GM12878 (cell line): ENCODE results near the gene RNASE2. TPM values are rescaled to one million over a fixed set of nuclear protein-coding genes. Genes with fewer than 3 reads are reported as not detected.

Experiments
- ATAC-seq: fragments of 200-7000 bp; cut with Tn5 transposase; 3 replicates; pipeline ENCODE4 v1.9.1; 2020; ENCODE audit warnings: mild to moderate bottlenecking, moderate library complexity
- BruUV-seq: library from RNA; stranded (reverse); fragments of 400-500 nt; replicated peaks from 2 replicates; lab custom pipeline; 2021; lab: Mats Ljungman, UMichigan
- CTCF ChIA-PET: fragments of 300-600 bp; sonication (Branson Sonifier 250); formaldehyde crosslinking; extraction: SDS; loops from one replicate; lab custom pipeline; 2021; ENCODE audit warnings: inconsistent platforms; lab: Yijun Ruan, JAX
- POLR2A ChIA-PET: fragments of 350-600 bp; formaldehyde crosslinking; extraction: SDS; loops from one replicate; lab custom pipeline; 2021; ENCODE audit warnings: inconsistent platforms; lab: Charles Lee
- RAD21 ChIA-PET: fragments of 300-600 bp; sonication (Branson Sonifier 250); formaldehyde crosslinking; loops from one replicate; lab custom pipeline; 2023; ENCODE audit warnings: antibody characterized with exemption; ENCODE audit not compliant: unreplicated experiment; lab: Charles Lee
- SMC1A ChIA-PET: fragments of 300-600 bp; sonication (Branson Sonifier 250); formaldehyde crosslinking; loops from one replicate; lab custom pipeline; 2023; ENCODE audit not compliant: unreplicated experiment, uncharacterized antibody; lab: Charles Lee
- DNase-seq: peaks from one replicate; pipeline ENCODE4 v3.0.0-alpha.2; 2011; ENCODE audit warnings: low read depth, low spot score
- FAIRE-seq: peaks from 3 replicates; lab custom pipeline; 2011; peaks lifted over from hg19 to GRCh38; lab: Jason Lieb, UNC
- H2AFZ ChIP-seq: 2 replicates; pipeline ENCODE4 v1.6.0; 2011; ENCODE audit warnings: low read depth, low read length, control low read depth; ENCODE audit not compliant: control insufficient read depth
- H3K27ac ChIP-seq: 2 replicates; pipeline ENCODE4 v1.5.1; 2011; ENCODE audit warnings: control low read depth; ENCODE audit not compliant: control insufficient read depth, insufficient read depth
- H3K27me3 ChIP-seq, 2 experiments: replicated peaks in 1 of 2; 2 replicates each; pipeline versions ENCODE4 v1.6.0 to v1.6.1; 2011; ENCODE audit warnings: low read length in 1 of 2; ENCODE audit not compliant: control insufficient read depth in 2 of 2, insufficient read depth in 2 of 2
- H3K36me3 ChIP-seq, 2 experiments: 2 replicates each; pipeline ENCODE4 v1.5.1; 2011; ENCODE audit warnings: low read length in 1 of 2; ENCODE audit not compliant: control insufficient read depth in 2 of 2, insufficient read depth in 2 of 2
- H3K4me1 ChIP-seq: 2 replicates; pipeline ENCODE4 v1.6.1; 2011; ENCODE audit warnings: mild to moderate bottlenecking, low read length, moderate library complexity, mixed read lengths; ENCODE audit not compliant: control insufficient read depth, insufficient read depth
- H3K4me2 ChIP-seq: 2 replicates; pipeline ENCODE4 v1.6.0; 2011; ENCODE audit warnings: control low read depth; ENCODE audit not compliant: control insufficient read depth, insufficient read depth
- H3K4me3 ChIP-seq: fragments of 200-600 bp; sonication (generic); 2 replicates; pipeline ENCODE4 v1.5.1; 2016
- H3K79me2 ChIP-seq: 2 replicates; pipeline ENCODE4 v1.6.0; 2011; ENCODE audit warnings: low read length; ENCODE audit not compliant: control insufficient read depth, insufficient read depth
- H3K9ac ChIP-seq: 2 replicates; pipeline ENCODE4 v1.8.0; 2011; ENCODE audit warnings: low read length, control low read depth, mixed read lengths; ENCODE audit not compliant: control insufficient read depth, insufficient read depth
- H3K9me3 ChIP-seq: replicated peaks from 3 replicates; pipeline ENCODE4 v1.5.1; 2011; ENCODE audit warnings: mild to moderate bottlenecking, low read length; ENCODE audit not compliant: control insufficient read depth, insufficient read depth
- H4K20me1 ChIP-seq: 2 replicates; pipeline ENCODE4 v1.6.0; 2011; ENCODE audit not compliant: control insufficient read depth, insufficient read depth
- CREB1 ChIP-seq: IDR thresholded peaks from 2 replicates; pipeline ENCODE4 v1.6.1; 2012; ENCODE audit warnings: low read depth, mild to moderate bottlenecking, inconsistent platforms
- MTA2 ChIP-seq: fragments of 450-650 bp; IDR thresholded peaks from 2 replicates; pipeline ENCODE4 v1.6.1; 2016; ENCODE audit warnings: low read depth, mild to moderate bottlenecking, moderate library complexity
- SREBF2 ChIP-seq: IDR thresholded peaks from 2 replicates; pipeline ENCODE4 v1.6.1; 2012; ENCODE audit warnings: mild to moderate bottlenecking, low read length
- WGBS: methylation state at CpG from one replicate; pipeline ENCODE4 v1.1.6; 2016; ENCODE audit warnings: low lambda C conversion rate; ENCODE audit not compliant: insufficient replicate concordance, insufficient coverage; ENCODE audit errors: missing lambda C conversion rate; 5-methylcytosine and 5-hydroxymethylcytosine counted together
- in situ Hi-C: fragments of 300-500 bp; cut with MboI; formaldehyde crosslinking; loops from 9 replicates; pipeline ENCODE4 v1.14.3; 2018; ENCODE audit warnings: mixed read lengths
- intact Hi-C: fragments of 100-400 bp; cut with micrococcal nuclease; formaldehyde crosslinking; loops from one replicate; pipeline ENCODE4 v1.14.2; 2022; ENCODE audit not compliant: unreplicated experiment
- polyA plus RNA-seq, 11 experiments: library from polyadenylated mRNA; depleted of rRNA in 4 of 11; unstranded in 6 of 11; stranded (reverse) in 5 of 11; fragments of >200 nt; fragmentation: Nextera tagmentation in 4 of 11; fragmentation: Illumina TruSeq in 1 of 11; extraction: Ambion mirVana in 4 of 11; extraction: Trizol in 1 of 11; gene quantifications; 1 replicate in 1 of 11; 2 replicates in 10 of 11; pipeline versions ENCODE4 v1.2.1 to v1.2.3, GENCODE V29; 2011 to 2016; ENCODE audit warnings: inconsistent platforms in 2 of 11, missing spikeins in 2 of 11, low read depth in 1 of 11
- total RNA-seq, 4 experiments: library from RNA; depleted of rRNA in 3 of 4; stranded (reverse); fragments of >200 nt in 3 of 4; fragmentation: Illumina TruSeq in 1 of 4; extraction: Trizol in 1 of 4; gene quantifications; 2 replicates each; pipeline versions ENCODE4 v1.2.1 to v1.2.3, GENCODE V29; 2013 to 2021
- TF ChIP-seq, protein P1 (sequence below): fragments of 450-650 bp; IDR thresholded peaks from 2 replicates; pipeline ENCODE4 v1.6.1; 2016; ENCODE audit warnings: mild to moderate bottlenecking, moderate library complexity, borderline replicate concordance
- TF ChIP-seq, protein P2 (sequence below): fragments of 450-650 bp; formaldehyde crosslinking; IDR thresholded peaks from 2 replicates; pipeline ENCODE4 v1.4.0; 2022; ENCODE audit warnings: mild to moderate bottlenecking, moderate library complexity
- TF ChIP-seq, protein P3 (sequence below): fragments of 450-650 bp; IDR thresholded peaks from 2 replicates; pipeline ENCODE4 v1.6.1; 2017; ENCODE audit warnings: antibody characterized with exemption, mild to moderate bottlenecking, moderate library complexity
- TF ChIP-seq, protein P4 (sequence below): IDR thresholded peaks from 2 replicates; pipeline ENCODE4 v1.6.1; 2011; ENCODE audit warnings: borderline replicate concordance, low read depth, mild to moderate bottlenecking, moderate library complexity, mixed read lengths, low read length; ENCODE audit not compliant: insufficient read depth; ENCODE audit errors: extremely low read length

RNASE2 gene
- total and polyA plus RNA-seq, 10 of the 15 experiments (the other 5 are each of a cell fraction or from before 2014, with no cell fraction given), result not detected

DNA sequence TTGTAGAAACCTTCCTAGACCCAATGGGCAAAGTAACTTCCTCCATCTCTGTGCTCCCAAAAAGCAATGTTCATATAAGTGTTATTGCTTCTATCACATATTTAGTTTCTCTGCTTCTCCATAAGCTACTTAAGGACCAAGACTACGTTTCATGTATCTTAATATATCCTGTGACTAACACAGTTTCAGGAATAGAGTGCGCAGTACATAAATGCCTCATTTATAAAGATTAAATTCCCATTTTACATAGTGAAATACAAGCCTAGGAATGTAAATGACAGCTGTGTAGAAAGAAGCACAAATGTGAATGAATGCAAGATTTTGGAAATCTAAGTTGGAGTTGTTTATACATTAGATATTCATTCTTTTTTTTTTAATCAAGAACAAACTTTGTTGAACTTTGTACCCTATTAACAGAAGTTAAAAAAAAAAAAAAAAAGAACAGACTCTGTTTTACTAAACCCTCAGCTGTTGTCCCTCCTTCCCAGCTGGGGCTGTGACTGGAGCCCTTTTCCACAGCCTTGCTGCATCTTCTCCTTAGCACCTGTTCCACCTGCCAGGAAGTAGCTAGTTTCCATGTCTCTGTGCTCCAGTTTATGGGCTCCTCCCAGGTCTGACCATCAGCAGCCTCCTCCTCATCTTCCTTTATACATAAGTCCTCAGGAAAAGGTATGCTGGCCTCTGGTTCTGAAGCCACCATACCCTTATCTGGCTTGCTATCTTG is 27.5 kb downstream of the RNASE2 start:
- BruUV-seq, result no TSS peak

More for the DNA sequence above, 27.5 kb downstream of the RNASE2 start:
- no peaks in the 10 kb centered on the region for H3K9me3 ChIP-seq
- SMC1A ChIA-PET, result no interaction called here
- no peak overlapping the region for H2AFZ ChIP-seq
- CTCF ChIA-PET, result interaction anchor here (0.7 to 1.8 kb wide), 3 partner anchors 12 to 133 kb away, joined by 3 to 13 read pairs (median 3); no protein-coding TSS in a partner anchor
- H3K79me2 ChIP-seq, result no peaks in the 10 kb centered on the region
- FAIRE-seq (no peak), ATAC-seq (no peak), DNase-seq (no peak)
- RAD21 ChIA-PET, result interaction anchor here (1.3 kb wide), 1 partner anchor 23 kb away, joined by 3 read pairs; no protein-coding TSS in a partner anchor
- H3K36me3 ChIP-seq, result no peaks in the 10 kb centered on the region
- WGBS, result 50% methylated on average over 2 of the region's 2 CpGs
- H3K9ac ChIP-seq, result no peak overlapping the region
- no peaks in the 10 kb centered on the region for H3K27me3 ChIP-seq
- in situ Hi-C loops, result no loop called here
- intact Hi-C loops, result no loop called here
- H4K20me1 ChIP-seq, result no peaks in the 10 kb centered on the region
- no peaks in the 10 kb centered on the region for H3K4me1 ChIP-seq
- H3K4me2 ChIP-seq, result no peak overlapping the region
- no peak overlapping the region for H3K27ac ChIP-seq
- H3K4me3 ChIP-seq, result no peak overlapping the region
- POLR2A ChIA-PET, result no interaction called here
- TF ChIP-seq, protein P1, sequence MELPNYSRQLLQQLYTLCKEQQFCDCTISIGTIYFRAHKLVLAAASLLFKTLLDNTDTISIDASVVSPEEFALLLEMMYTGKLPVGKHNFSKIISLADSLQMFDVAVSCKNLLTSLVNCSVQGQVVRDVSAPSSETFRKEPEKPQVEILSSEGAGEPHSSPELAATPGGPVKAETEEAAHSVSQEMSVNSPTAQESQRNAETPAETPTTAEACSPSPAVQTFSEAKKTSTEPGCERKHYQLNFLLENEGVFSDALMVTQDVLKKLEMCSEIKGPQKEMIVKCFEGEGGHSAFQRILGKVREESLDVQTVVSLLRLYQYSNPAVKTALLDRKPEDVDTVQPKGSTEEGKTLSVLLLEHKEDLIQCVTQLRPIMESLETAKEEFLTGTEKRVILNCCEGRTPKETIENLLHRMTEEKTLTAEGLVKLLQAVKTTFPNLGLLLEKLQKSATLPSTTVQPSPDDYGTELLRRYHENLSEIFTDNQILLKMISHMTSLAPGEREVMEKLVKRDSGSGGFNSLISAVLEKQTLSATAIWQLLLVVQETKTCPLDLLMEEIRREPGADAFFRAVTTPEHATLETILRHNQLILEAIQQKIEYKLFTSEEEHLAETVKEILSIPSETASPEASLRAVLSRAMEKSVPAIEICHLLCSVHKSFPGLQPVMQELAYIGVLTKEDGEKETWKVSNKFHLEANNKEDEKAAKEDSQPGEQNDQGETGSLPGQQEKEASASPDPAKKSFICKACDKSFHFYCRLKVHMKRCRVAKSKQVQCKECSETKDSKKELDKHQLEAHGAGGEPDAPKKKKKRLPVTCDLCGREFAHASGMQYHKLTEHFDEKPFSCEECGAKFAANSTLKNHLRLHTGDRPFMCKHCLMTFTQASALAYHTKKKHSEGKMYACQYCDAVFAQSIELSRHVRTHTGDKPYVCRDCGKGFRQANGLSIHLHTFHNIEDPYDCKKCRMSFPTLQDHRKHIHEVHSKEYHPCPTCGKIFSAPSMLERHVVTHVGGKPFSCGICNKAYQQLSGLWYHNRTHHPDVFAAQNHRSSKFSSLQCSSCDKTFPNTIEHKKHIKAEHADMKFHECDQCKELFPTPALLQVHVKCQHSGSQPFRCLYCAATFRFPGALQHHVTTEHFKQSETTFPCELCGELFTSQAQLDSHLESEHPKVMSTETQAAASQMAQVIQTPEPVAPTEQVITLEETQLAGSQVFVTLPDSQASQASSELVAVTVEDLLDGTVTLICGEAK, result no peak
- TF ChIP-seq SREBF2 (no peak), CREB1 (no peak), MTA2 (no peak)
- TF ChIP-seq, protein P2, sequence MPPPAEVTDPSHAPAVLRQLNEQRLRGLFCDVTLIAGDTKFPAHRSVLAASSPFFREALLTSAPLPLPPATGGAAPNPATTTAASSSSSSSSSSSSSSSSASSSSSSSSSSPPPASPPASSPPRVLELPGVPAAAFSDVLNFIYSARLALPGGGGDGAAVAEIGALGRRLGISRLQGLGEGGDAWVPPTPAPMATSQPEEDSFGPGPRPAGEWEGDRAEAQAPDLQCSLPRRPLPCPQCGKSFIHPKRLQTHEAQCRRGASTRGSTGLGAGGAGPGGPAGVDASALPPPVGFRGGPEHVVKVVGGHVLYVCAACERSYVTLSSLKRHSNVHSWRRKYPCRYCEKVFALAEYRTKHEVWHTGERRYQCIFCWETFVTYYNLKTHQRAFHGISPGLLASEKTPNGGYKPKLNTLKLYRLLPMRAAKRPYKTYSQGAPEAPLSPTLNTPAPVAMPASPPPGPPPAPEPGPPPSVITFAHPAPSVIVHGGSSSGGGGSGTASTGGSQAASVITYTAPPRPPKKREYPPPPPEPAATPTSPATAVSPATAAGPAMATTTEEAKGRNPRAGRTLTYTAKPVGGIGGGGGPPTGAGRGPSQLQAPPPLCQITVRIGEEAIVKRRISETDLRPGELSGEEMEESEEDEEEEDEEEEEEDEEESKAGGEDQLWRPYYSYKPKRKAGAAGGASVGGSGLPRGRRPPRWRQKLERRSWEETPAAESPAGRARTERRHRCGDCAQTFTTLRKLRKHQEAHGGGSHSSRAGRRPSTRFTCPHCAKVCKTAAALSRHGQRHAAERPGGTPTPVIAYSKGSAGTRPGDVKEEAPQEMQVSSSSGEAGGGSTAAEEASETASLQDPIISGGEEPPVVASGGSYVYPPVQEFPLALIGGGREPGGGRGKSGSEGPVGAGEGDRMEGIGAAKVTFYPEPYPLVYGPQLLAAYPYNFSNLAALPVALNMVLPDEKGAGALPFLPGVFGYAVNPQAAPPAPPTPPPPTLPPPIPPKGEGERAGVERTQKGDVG, result no peak
- TF ChIP-seq, protein P3, sequence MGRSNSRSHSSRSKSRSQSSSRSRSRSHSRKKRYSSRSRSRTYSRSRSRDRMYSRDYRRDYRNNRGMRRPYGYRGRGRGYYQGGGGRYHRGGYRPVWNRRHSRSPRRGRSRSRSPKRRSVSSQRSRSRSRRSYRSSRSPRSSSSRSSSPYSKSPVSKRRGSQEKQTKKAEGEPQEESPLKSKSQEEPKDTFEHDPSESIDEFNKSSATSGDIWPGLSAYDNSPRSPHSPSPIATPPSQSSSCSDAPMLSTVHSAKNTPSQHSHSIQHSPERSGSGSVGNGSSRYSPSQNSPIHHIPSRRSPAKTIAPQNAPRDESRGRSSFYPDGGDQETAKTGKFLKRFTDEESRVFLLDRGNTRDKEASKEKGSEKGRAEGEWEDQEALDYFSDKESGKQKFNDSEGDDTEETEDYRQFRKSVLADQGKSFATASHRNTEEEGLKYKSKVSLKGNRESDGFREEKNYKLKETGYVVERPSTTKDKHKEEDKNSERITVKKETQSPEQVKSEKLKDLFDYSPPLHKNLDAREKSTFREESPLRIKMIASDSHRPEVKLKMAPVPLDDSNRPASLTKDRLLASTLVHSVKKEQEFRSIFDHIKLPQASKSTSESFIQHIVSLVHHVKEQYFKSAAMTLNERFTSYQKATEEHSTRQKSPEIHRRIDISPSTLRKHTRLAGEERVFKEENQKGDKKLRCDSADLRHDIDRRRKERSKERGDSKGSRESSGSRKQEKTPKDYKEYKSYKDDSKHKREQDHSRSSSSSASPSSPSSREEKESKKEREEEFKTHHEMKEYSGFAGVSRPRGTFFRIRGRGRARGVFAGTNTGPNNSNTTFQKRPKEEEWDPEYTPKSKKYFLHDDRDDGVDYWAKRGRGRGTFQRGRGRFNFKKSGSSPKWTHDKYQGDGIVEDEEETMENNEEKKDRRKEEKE, result no peak
- TF ChIP-seq, protein P4, sequence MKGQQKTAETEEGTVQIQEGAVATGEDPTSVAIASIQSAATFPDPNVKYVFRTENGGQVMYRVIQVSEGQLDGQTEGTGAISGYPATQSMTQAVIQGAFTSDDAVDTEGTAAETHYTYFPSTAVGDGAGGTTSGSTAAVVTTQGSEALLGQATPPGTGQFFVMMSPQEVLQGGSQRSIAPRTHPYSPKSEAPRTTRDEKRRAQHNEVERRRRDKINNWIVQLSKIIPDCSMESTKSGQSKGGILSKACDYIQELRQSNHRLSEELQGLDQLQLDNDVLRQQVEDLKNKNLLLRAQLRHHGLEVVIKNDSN, result no peak
- TF ChIP-seq, all 136 proteins: peak for 0
